Nephron (organoid): ENCODE measurements around the gene COQ3.
A peak's percentile ranks its signal among the peaks of the same experiment; 100 is the strongest.

Source experiments
- H3K27ac Mint-ChIP-seq, 3 experiments: 2 replicates each; pipeline ENCODE4 v1.8.0; 2020; ENCODE audit warnings: mixed read lengths in 3 of 3, mild to moderate bottlenecking in 2 of 3, moderate library complexity in 1 of 3
- H3K27me3 Mint-ChIP-seq: 2 replicates; pipeline ENCODE4 v1.8.0; 2021; ENCODE audit warnings: low read depth, mild to moderate bottlenecking, moderate library complexity, mixed read lengths
- H3K36me3 Mint-ChIP-seq: 2 replicates; pipeline ENCODE4 v1.8.0; 2020; ENCODE audit warnings: low read depth, mixed read lengths
- H3K4me1 Mint-ChIP-seq: 2 replicates; pipeline ENCODE4 v1.8.0; 2020; ENCODE audit warnings: mixed read lengths
- H3K4me3 Mint-ChIP-seq, 3 experiments: 2 replicates each; pipeline ENCODE4 v1.8.0; 2020; ENCODE audit warnings: mild to moderate bottlenecking in 3 of 3, mixed read lengths in 3 of 3, moderate library complexity in 2 of 3
- H3K9me3 Mint-ChIP-seq: 2 replicates; pipeline ENCODE4 v1.8.0; 2020; ENCODE audit warnings: mixed read lengths
- TF ChIP-seq, protein P1 (sequence below), 3 experiments: fragments of 200-600 bp; sonication (generic); IDR thresholded peaks; one replicate each; pipeline ENCODE4 v1.5.0; 2021; ENCODE audit warnings: antibody characterized with exemption in 3 of 3; ENCODE audit not compliant: unreplicated experiment in 3 of 3

Gene COQ3

GRCh38 chr6:99330159-99330558 lies 63.8 kb downstream of the COQ3 start:
- Mint-ChIP-seq H3K27ac (no peak overlapping the region), H3K27me3 (no peaks in the 10 kb centered on the region)

GRCh38 chr6:99324996-99325395 lies 69.0 kb downstream of the COQ3 start:
- no peaks in the 10 kb centered on the region for H3K36me3 Mint-ChIP-seq
- TF ChIP-seq, protein P1, sequence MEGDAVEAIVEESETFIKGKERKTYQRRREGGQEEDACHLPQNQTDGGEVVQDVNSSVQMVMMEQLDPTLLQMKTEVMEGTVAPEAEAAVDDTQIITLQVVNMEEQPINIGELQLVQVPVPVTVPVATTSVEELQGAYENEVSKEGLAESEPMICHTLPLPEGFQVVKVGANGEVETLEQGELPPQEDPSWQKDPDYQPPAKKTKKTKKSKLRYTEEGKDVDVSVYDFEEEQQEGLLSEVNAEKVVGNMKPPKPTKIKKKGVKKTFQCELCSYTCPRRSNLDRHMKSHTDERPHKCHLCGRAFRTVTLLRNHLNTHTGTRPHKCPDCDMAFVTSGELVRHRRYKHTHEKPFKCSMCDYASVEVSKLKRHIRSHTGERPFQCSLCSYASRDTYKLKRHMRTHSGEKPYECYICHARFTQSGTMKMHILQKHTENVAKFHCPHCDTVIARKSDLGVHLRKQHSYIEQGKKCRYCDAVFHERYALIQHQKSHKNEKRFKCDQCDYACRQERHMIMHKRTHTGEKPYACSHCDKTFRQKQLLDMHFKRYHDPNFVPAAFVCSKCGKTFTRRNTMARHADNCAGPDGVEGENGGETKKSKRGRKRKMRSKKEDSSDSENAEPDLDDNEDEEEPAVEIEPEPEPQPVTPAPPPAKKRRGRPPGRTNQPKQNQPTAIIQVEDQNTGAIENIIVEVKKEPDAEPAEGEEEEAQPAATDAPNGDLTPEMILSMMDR (IDR thresholded peaks at IDR 0.05; ENCODE audit: unreplicated experiment in 3 of 3) = no peak
- no peaks in the 10 kb centered on the region for H3K27me3 Mint-ChIP-seq
- H3K4me1 Mint-ChIP-seq = no peaks in the 10 kb centered on the region
- no peak overlapping the region for H3K4me3 Mint-ChIP-seq
- H3K27ac Mint-ChIP-seq = no peak overlapping the region
- H3K9me3 Mint-ChIP-seq = no peaks in the 10 kb centered on the region

More at GRCh38 chr6:99330159-99330558, 63.8 kb downstream of the COQ3 start:
- no peak overlapping the region for H3K4me3 Mint-ChIP-seq
- TF ChIP-seq, protein P1 (IDR thresholded peaks at IDR 0.05; ENCODE audit: unreplicated experiment in 3 of 3) = peak; percentile 51 to 64 (median 56)
- H3K9me3 Mint-ChIP-seq = no peaks in the 10 kb centered on the region
- no peaks in the 10 kb centered on the region for H3K4me1 Mint-ChIP-seq
- H3K36me3 Mint-ChIP-seq = no peaks in the 10 kb centered on the region
